GM12878 (cell line): ENCODE measurements around the gene TTC31. TPM values are rescaled to one million over a fixed set of nuclear protein-coding genes. Genes with fewer than 3 reads are reported as not detected.

Experiments used
- ATAC-seq: fragments of 200-7000 bp; cut with Tn5 transposase; 3 replicates; pipeline ENCODE4 v1.9.1; 2020; ENCODE audit warnings: mild to moderate bottlenecking, moderate library complexity
- BruUV-seq: library from RNA; stranded (reverse); fragments of 400-500 nt; replicated peaks from 2 replicates; lab custom pipeline; 2021; lab: Mats Ljungman, UMichigan
- CTCF ChIA-PET: fragments of 300-600 bp; sonication (Branson Sonifier 250); formaldehyde crosslinking; extraction: SDS; loops from one replicate; lab custom pipeline; 2021; ENCODE audit warnings: inconsistent platforms; lab: Yijun Ruan, JAX
- POLR2A ChIA-PET: fragments of 350-600 bp; formaldehyde crosslinking; extraction: SDS; loops from one replicate; lab custom pipeline; 2021; ENCODE audit warnings: inconsistent platforms; lab: Charles Lee
- RAD21 ChIA-PET: fragments of 300-600 bp; sonication (Branson Sonifier 250); formaldehyde crosslinking; loops from one replicate; lab custom pipeline; 2023; ENCODE audit warnings: antibody characterized with exemption; ENCODE audit not compliant: unreplicated experiment; lab: Charles Lee
- SMC1A ChIA-PET: fragments of 300-600 bp; sonication (Branson Sonifier 250); formaldehyde crosslinking; loops from one replicate; lab custom pipeline; 2023; ENCODE audit not compliant: unreplicated experiment, uncharacterized antibody; lab: Charles Lee
- DNase-seq: peaks from one replicate; pipeline ENCODE4 v3.0.0-alpha.2; 2011; ENCODE audit warnings: low read depth, low spot score
- FAIRE-seq: peaks from 3 replicates; lab custom pipeline; 2011; peaks lifted over from hg19 to GRCh38; lab: Jason Lieb, UNC
- H2AFZ ChIP-seq: 2 replicates; pipeline ENCODE4 v1.6.0; 2011; ENCODE audit warnings: low read depth, low read length, control low read depth; ENCODE audit not compliant: control insufficient read depth
- H3K27ac ChIP-seq: 2 replicates; pipeline ENCODE4 v1.5.1; 2011; ENCODE audit warnings: control low read depth; ENCODE audit not compliant: control insufficient read depth, insufficient read depth
- H3K27me3 ChIP-seq, 2 experiments: replicated peaks in 1 of 2; 2 replicates each; pipeline versions ENCODE4 v1.6.0 to v1.6.1; 2011; ENCODE audit warnings: low read length in 1 of 2; ENCODE audit not compliant: control insufficient read depth in 2 of 2, insufficient read depth in 2 of 2
- H3K36me3 ChIP-seq, 2 experiments: 2 replicates each; pipeline ENCODE4 v1.5.1; 2011; ENCODE audit warnings: low read length in 1 of 2; ENCODE audit not compliant: control insufficient read depth in 2 of 2, insufficient read depth in 2 of 2
- H3K4me1 ChIP-seq: 2 replicates; pipeline ENCODE4 v1.6.1; 2011; ENCODE audit warnings: mild to moderate bottlenecking, low read length, moderate library complexity, mixed read lengths; ENCODE audit not compliant: control insufficient read depth, insufficient read depth
- H3K4me2 ChIP-seq: 2 replicates; pipeline ENCODE4 v1.6.0; 2011; ENCODE audit warnings: control low read depth; ENCODE audit not compliant: control insufficient read depth, insufficient read depth
- H3K4me3 ChIP-seq: fragments of 200-600 bp; sonication (generic); 2 replicates; pipeline ENCODE4 v1.5.1; 2016
- H3K79me2 ChIP-seq: 2 replicates; pipeline ENCODE4 v1.6.0; 2011; ENCODE audit warnings: low read length; ENCODE audit not compliant: control insufficient read depth, insufficient read depth
- H3K9ac ChIP-seq: 2 replicates; pipeline ENCODE4 v1.8.0; 2011; ENCODE audit warnings: low read length, control low read depth, mixed read lengths; ENCODE audit not compliant: control insufficient read depth, insufficient read depth
- H3K9me3 ChIP-seq: replicated peaks from 3 replicates; pipeline ENCODE4 v1.5.1; 2011; ENCODE audit warnings: mild to moderate bottlenecking, low read length; ENCODE audit not compliant: control insufficient read depth, insufficient read depth
- H4K20me1 ChIP-seq: 2 replicates; pipeline ENCODE4 v1.6.0; 2011; ENCODE audit not compliant: control insufficient read depth, insufficient read depth
- NBN ChIP-seq: fragments of 450-650 bp; IDR thresholded peaks from 2 replicates; pipeline ENCODE4 v1.6.1; 2016
- NRF1 ChIP-seq: conservative IDR thresholded peaks from 2 replicates; pipeline ENCODE4 v1.6.1; 2011; ENCODE audit warnings: mild to moderate bottlenecking, low read depth, low read length, improper control_type of control experiment
- ZSCAN29 ChIP-seq: fragments of 450-650 bp; IDR thresholded peaks from 2 replicates; pipeline ENCODE4 v1.6.1; 2017; ENCODE audit warnings: mild to moderate bottlenecking, moderate library complexity
- WGBS: methylation state at CpG from one replicate; pipeline ENCODE4 v1.1.6; 2016; ENCODE audit warnings: low lambda C conversion rate; ENCODE audit not compliant: insufficient replicate concordance, insufficient coverage; ENCODE audit errors: missing lambda C conversion rate; 5-methylcytosine and 5-hydroxymethylcytosine counted together
- in situ Hi-C: fragments of 300-500 bp; cut with MboI; formaldehyde crosslinking; loops from 9 replicates; pipeline ENCODE4 v1.14.3; 2018; ENCODE audit warnings: mixed read lengths
- intact Hi-C: fragments of 100-400 bp; cut with micrococcal nuclease; formaldehyde crosslinking; loops from one replicate; pipeline ENCODE4 v1.14.2; 2022; ENCODE audit not compliant: unreplicated experiment
- polyA plus RNA-seq, 11 experiments: library from polyadenylated mRNA; depleted of rRNA in 4 of 11; unstranded in 6 of 11; stranded (reverse) in 5 of 11; fragments of >200 nt; fragmentation: Nextera tagmentation in 4 of 11; fragmentation: Illumina TruSeq in 1 of 11; extraction: Ambion mirVana in 4 of 11; extraction: Trizol in 1 of 11; gene quantifications; 1 replicate in 1 of 11; 2 replicates in 10 of 11; pipeline versions ENCODE4 v1.2.1 to v1.2.3, GENCODE V29; 2011 to 2016; ENCODE audit warnings: inconsistent platforms in 2 of 11, missing spikeins in 2 of 11, low read depth in 1 of 11
- total RNA-seq, 4 experiments: library from RNA; depleted of rRNA in 3 of 4; stranded (reverse); fragments of >200 nt in 3 of 4; fragmentation: Illumina TruSeq in 1 of 4; extraction: Trizol in 1 of 4; gene quantifications; 2 replicates each; pipeline versions ENCODE4 v1.2.1 to v1.2.3, GENCODE V29; 2013 to 2021

TTC31 gene
- total and polyA plus RNA-seq, 10 of the 15 experiments (the other 5 are each of a cell fraction or from before 2014, with no cell fraction given), result 6.5 to 34.9 (median 25.9) TPM

DNA sequence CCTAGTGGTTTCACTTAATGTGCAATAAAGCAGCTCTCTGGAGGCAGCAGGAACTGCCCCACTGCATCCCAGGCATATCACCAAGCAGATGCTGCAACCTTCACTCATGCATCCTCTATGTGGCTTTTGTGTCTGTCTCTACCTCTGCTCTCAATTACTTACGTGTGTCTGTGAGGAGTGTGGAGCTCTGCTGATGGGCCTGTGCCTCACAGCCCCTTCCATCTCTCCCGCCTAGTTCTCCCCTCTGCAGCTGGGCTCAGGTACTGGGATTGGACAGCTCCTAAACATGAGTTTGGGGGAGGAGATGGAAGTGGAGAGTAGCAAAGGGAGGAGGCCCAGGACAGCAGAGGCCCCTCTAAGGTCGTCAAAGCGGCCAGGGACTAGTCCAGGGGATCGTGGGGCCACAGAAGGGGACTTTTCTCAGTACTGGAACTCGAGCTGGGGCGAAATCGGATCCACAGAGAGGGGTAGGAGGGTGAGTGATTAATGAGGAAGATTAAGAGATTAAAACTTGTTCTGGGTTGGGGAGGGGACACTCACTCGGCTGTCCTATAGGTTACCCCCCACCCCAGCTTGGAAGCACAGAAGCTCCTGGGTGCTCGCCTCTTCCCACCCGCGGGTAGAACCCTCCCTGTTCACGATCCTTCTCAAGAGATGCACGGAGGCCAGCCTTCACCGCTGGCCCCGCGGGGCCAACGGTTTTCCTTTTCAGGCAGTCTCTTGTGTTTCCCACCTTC is 18.6 kb downstream of the TTC31 start:
- FAIRE-seq, result no peak
- in situ Hi-C loops (no loop called here), intact Hi-C loops (loop anchor here (2.0 kb wide), 1 partner anchor 19 kb away; the partner anchor contains the start of genes CCDC142 and TTC31)
- Histone ChIP-seq H2AFZ (no peak overlapping the region), H3K9me3 (no peaks in the 10 kb centered on the region), H3K4me1 (peaks cover 27% of the 10 kb centered on the region), H3K27me3 (peaks cover 15 to 25% of the 10 kb centered on the region in 2 experiments; a peak in 3 of 4 replicates), H3K79me2 (peaks cover 6% of the 10 kb centered on the region), H3K36me3 (peaks cover 0 to 7% of the 10 kb centered on the region in 2 experiments; a peak in 1 of 4 replicates)
- SMC1A ChIA-PET, result interaction anchor here (1.2 to 7.0 kb wide), 4 partner anchors 9 to 85 kb away, joined by 3 to 71 read pairs (median 4); no protein-coding TSS in a partner anchor
- DNase-seq, result no peak
- no TSS peak for BruUV-seq
- no peak for TF ChIP-seq NRF1
- no peak for TF ChIP-seq ZSCAN29
- no peak for TF ChIP-seq NBN
- TF ChIP-seq, all 136 proteins: peak for 0
- no peak overlapping the region for H3K9ac ChIP-seq
- H3K4me2 ChIP-seq, result no peak overlapping the region
- H4K20me1 ChIP-seq, result no peaks in the 10 kb centered on the region
- POLR2A ChIA-PET, result interaction anchor here (1.1 to 1.9 kb wide), 2 partner anchors 27 to 110 kb away, joined by 3 to 4 read pairs; partner anchors contain the start of gene AUP1
- no peak overlapping the region for H3K4me3 ChIP-seq
- RAD21 ChIA-PET, result interaction anchor here (0.8 to 2.9 kb wide), 6 partner anchors 18 to 87 kb away, joined by 3 to 10 read pairs (median 6); partner anchors contain the start of genes AUP1, CCDC142, HTRA2 and INO80B
- ATAC-seq, result no peak
- 87% methylated on average over 18 of the region's 18 CpGs for WGBS
- CTCF ChIA-PET, result interaction anchor here (1.4 to 13.9 kb wide), 4 partner anchors 19 to 85 kb away, joined by 4 to 231 read pairs (median 84); partner anchors contain the start of genes AUP1, CCDC142, DQX1 and HTRA2
- no peak overlapping the region for H3K27ac ChIP-seq
